ENCODE measurements around the gene TNP2. TPM values are rescaled to one million over a fixed set of nuclear protein-coding genes. Genes with fewer than 3 reads are reported as not detected.

Gene TNP2
- total and polyA plus RNA-seq, 2 donors from 2014 or later = not detected

- FAIRE-seq = no peak
- H3K9ac ChIP-seq (ENCODE audit: low read length in 3 of 3) = no peak overlapping the region
These were observed 3.4 kb upstream of the TNP2 start for GRCh38 chr16:11272484-11272883.

GRCh38 chr16:11271610-11272009 is 2.5 kb upstream of the TNP2 start:
- intact Hi-C loops (cut with DNase I) = no loop called here
- no peak overlapping the region for H3K4me3 ChIP-seq (ENCODE audit: low read length in 3 of 3)
- no peaks in the 10 kb centered on the region for H3K36me3 ChIP-seq (ENCODE audit: control insufficient read depth in 2 of 3, insufficient read depth in 3 of 3, low read length in 3 of 3)
- no peaks in the 10 kb centered on the region for H3K27me3 ChIP-seq (ENCODE audit: control insufficient read depth, insufficient read depth, low read length)
- DNase-seq (no peak), FAIRE-seq (no peak)
- TF ChIP-seq CTCF (IDR thresholded peaks at IDR 0.05; ENCODE audit: borderline replicate concordance, extremely low read depth, insufficient read depth) = no peak
- H3K4me1 ChIP-seq (ENCODE audit: control insufficient read depth in 2 of 3, insufficient read depth in 2 of 3, low read depth in 1 of 3, low read length in 3 of 3) = no peaks in the 10 kb centered on the region
- H3K9me3 ChIP-seq (ENCODE audit: control insufficient read depth in 2 of 3, insufficient read depth in 1 of 3, low read length in 3 of 3) = no peaks in the 10 kb centered on the region
- no peak overlapping the region for H3K27ac ChIP-seq (ENCODE audit: low read depth in 2 of 2, low read length in 2 of 2)
- no peak overlapping the region for H3K9ac ChIP-seq (ENCODE audit: low read length in 3 of 3)

More at GRCh38 chr16:11272484-11272883, 3.4 kb upstream of the TNP2 start:
- Histone ChIP-seq H3K4me3 (ENCODE audit: low read length in 3 of 3) (no peak overlapping the region), H3K36me3 (ENCODE audit: control insufficient read depth in 2 of 3, insufficient read depth in 3 of 3, low read length in 3 of 3) (no peaks in the 10 kb centered on the region), H3K27ac (ENCODE audit: low read depth in 2 of 2, low read length in 2 of 2) (no peak overlapping the region), H3K27me3 (ENCODE audit: control insufficient read depth, insufficient read depth, low read length) (no peaks in the 10 kb centered on the region), H3K4me1 (ENCODE audit: control insufficient read depth in 2 of 3, insufficient read depth in 2 of 3, low read depth in 1 of 3, low read length in 3 of 3) (no peaks in the 10 kb centered on the region), H3K9me3 (ENCODE audit: control insufficient read depth in 2 of 3, insufficient read depth in 1 of 3, low read length in 3 of 3) (no peaks in the 10 kb centered on the region)
- intact Hi-C loops (cut with DNase I) = no loop called here
- no peak for DNase-seq
- TF ChIP-seq CTCF (IDR thresholded peaks at IDR 0.05; ENCODE audit: borderline replicate concordance, extremely low read depth, insufficient read depth) = no peak

GRCh38 chr16:11270602-11271162 is 1.6 kb upstream of the TNP2 start:
- Histone ChIP-seq H3K4me3 (ENCODE audit: low read length in 3 of 3) (no peak overlapping the region), H3K4me1 (ENCODE audit: control insufficient read depth in 2 of 3, insufficient read depth in 2 of 3, low read depth in 1 of 3, low read length in 3 of 3) (no peaks in the 10 kb centered on the region), H3K27ac (ENCODE audit: low read depth in 2 of 2, low read length in 2 of 2) (no peak overlapping the region), H3K9me3 (ENCODE audit: control insufficient read depth in 2 of 3, insufficient read depth in 1 of 3, low read length in 3 of 3) (no peaks in the 10 kb centered on the region), H3K27me3 (ENCODE audit: control insufficient read depth, insufficient read depth, low read length) (no peaks in the 10 kb centered on the region), H3K9ac (ENCODE audit: low read length in 3 of 3) (no peak overlapping the region), H3K36me3 (ENCODE audit: control insufficient read depth in 2 of 3, insufficient read depth in 3 of 3, low read length in 3 of 3) (no peaks in the 10 kb centered on the region)
- DNase-seq (no peak), FAIRE-seq (no peak)
- intact Hi-C loops (cut with DNase I) = no loop called here
- no peak for TF ChIP-seq CTCF (IDR thresholded peaks at IDR 0.05; ENCODE audit: borderline replicate concordance, extremely low read depth, insufficient read depth)

- no peaks in the 10 kb centered on the region for H3K36me3 ChIP-seq (ENCODE audit: control insufficient read depth in 2 of 3, insufficient read depth in 3 of 3, low read length in 3 of 3)
- DNase-seq (no peak), FAIRE-seq (no peak)
- H3K9me3 ChIP-seq (ENCODE audit: control insufficient read depth in 2 of 3, insufficient read depth in 1 of 3, low read length in 3 of 3) = no peaks in the 10 kb centered on the region
- H3K4me1 ChIP-seq (ENCODE audit: control insufficient read depth in 2 of 3, insufficient read depth in 2 of 3, low read depth in 1 of 3, low read length in 3 of 3) = peaks cover 0 to 2% (median 0%) of the 10 kb centered on the region in 3 donors
- TF ChIP-seq CTCF (IDR thresholded peaks at IDR 0.05; ENCODE audit: borderline replicate concordance, extremely low read depth, insufficient read depth) = no peak
- no peak overlapping the region for H3K4me3 ChIP-seq (ENCODE audit: low read length in 3 of 3)
- no peaks in the 10 kb centered on the region for H3K27me3 ChIP-seq (ENCODE audit: control insufficient read depth, insufficient read depth, low read length)
- no peak overlapping the region for H3K9ac ChIP-seq (ENCODE audit: low read length in 3 of 3)
- no peak overlapping the region for H3K27ac ChIP-seq (ENCODE audit: low read depth in 2 of 2, low read length in 2 of 2)
- intact Hi-C loops (cut with DNase I) = no loop called here
These were observed 4.0 kb downstream of the TNP2 start for GRCh38 chr16:11265124-11265523.

Data from kidney (tissue), 14 donors.